Ovary (tissue), 9 donors: ENCODE measurements around the gene TEF. TPM values are rescaled to one million over a fixed set of nuclear protein-coding genes. Genes with fewer than 3 reads are reported as not detected.

Source experiments
- DNase-seq, 5 donors: peaks; one replicate each; pipeline ENCODE4 v3.0.0-alpha.2; 2019 to 2020
- H3K27ac ChIP-seq, 2 donors: fragments of 200-600 bp; one replicate each; pipeline versions ENCODE4 v1.5.1 to v1.8.0; 2019 to 2022
- H3K27me3 ChIP-seq: fragments of 200-600 bp; one replicate; pipeline ENCODE4 v1.8.0; 2022
- H3K36me3 ChIP-seq: fragments of 200-600 bp; sonication (generic); one replicate; pipeline ENCODE4 v1.5.1; 2019
- H3K4me1 ChIP-seq: one replicate; pipeline ENCODE4 v1.8.1; 2013; ENCODE audit warnings: mild to moderate bottlenecking, moderate library complexity; ENCODE audit not compliant: insufficient read depth
- H3K4me3 ChIP-seq: fragments of 200-600 bp; sonication (generic); one replicate; pipeline ENCODE4 v1.5.1; 2017
- H3K9me3 ChIP-seq, 2 donors: fragments of 200-600 bp in 1 of 2; sonication (generic) in 1 of 2; one replicate each; pipeline versions ENCODE4 v1.5.1 to v1.8.1; 2013 to 2019; ENCODE audit warnings: mild to moderate bottlenecking in 1 of 2, moderate library complexity in 1 of 2
- EP300 ChIP-seq: sonication (generic); formaldehyde crosslinking; IDR thresholded peaks from one replicate; pipeline ENCODE4 v1.6.1; 2017; ENCODE audit warnings: antibody characterized with exemption
- POLR2A ChIP-seq: fragments of 450-650 bp; IDR thresholded peaks from one replicate; pipeline ENCODE4 v1.6.1; 2017; ENCODE audit warnings: antibody characterized with exemption, mild to moderate bottlenecking, moderate library complexity
- WGBS, 3 donors: extraction: QIAGEN DNeasy Blood & Tissue Kit in 1 of 3; methylation state at CpG; one replicate each; pipeline versions ENCODE4 v1.1.5 to v1.1.7; 2013 to 2017; 5-methylcytosine and 5-hydroxymethylcytosine counted together
- intact Hi-C, 4 donors: fragments of 100-400 bp; cut with DNase I; formaldehyde crosslinking; loops; one replicate each; pipeline versions ENCODE4 v1.11.0 to v1.15.1; 2022 to 2023
- polyA plus RNA-seq, 2 donors: library from polyadenylated mRNA; stranded (reverse); fragments of 200-250 nt in 1 of 2; fragments of 350-450 nt in 1 of 2; fragmentation: Illumina TruSeq in 1 of 2; extraction: RNeasy Lipid Tissue Mini Kit (QIAGEN cat#74804) in 1 of 2; gene quantifications; one replicate each; pipeline ENCODE4 v1.2.3, GENCODE V29; 2013 to 2014
- total RNA-seq, 7 donors: library from RNA; depleted of rRNA in 2 of 7; stranded (reverse); fragments of >200 nt in 2 of 7; fragmentation: NEBNext Ultra II Directional in 3 of 7; extraction: Animal tissue kit (Norgen Biotek cat#: 25700) in 3 of 7; gene quantifications; one replicate each; pipeline versions ENCODE4 v1.1.0 to v1.2.4, GENCODE V29; 2016 to 2023
- TF ChIP-seq, protein P1 (sequence below), 3 donors: fragments of 450-650 bp in 2 of 3; fragments of 200-600 bp in 1 of 3; IDR thresholded peaks; one replicate each; pipeline versions ENCODE4 v1.5.1 to v1.8.0; 2016 to 2022; ENCODE audit warnings: antibody characterized with exemption in 3 of 3, mild to moderate bottlenecking in 1 of 3
- donor health status: DM: no; HTN: no; CAD: no; lungs with moderate emphysema.
- donor health status: DM: no; HTN: no; CAD: no.
- donor health status: Bipolar disorder and iron deficiency.
- donor health status: DM: yes; HTN: yes; CAD: no.
- donor health status: DM: no; HTN: no; CAD: no.
- donor health status: DM: yes; HTN: yes; CAD: no.

TEF gene
- total and polyA plus RNA-seq, 9 donors = 10.8 to 64.6 (median 42.8) TPM

DNA sequence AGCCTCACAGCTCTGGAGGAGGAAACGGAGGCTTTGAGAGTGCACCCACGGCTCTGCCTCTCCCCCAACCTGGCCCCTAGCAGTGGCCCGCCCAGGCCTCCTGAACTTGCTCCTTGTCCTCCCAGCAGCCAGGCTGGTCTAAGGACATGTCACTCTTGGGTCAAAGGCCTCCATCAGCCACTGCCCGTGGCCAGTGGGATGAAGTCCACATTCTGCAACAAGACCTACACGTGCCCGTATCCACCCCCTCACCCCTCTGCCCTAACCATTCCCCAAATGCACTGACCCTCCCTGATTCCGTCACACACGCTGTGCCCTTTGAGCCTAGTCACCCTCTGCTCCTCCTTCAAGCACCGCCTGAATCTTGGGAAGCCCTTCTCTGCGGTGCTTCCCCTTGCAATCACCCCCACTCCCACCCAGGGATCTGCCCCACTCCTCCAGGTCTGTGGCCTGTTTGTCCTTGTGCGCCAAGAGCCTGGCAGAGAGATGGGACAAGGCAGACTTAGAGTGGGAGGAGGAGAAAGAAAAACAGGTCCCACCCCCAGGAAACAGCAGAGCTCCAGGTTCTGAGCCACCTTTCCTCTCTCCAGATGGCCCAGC lies 37.5 kb upstream of the TEF start:
- DNase-seq = no peak
- H3K27ac ChIP-seq = no peak overlapping the region
- no peak overlapping the region for H3K4me3 ChIP-seq
- 69 to 76% (median 74%) methylated on average over 11 of the region's 11 CpGs for WGBS, 3 donors
- no peaks in the 10 kb centered on the region for H3K36me3 ChIP-seq
- H3K9me3 ChIP-seq = no peaks in the 10 kb centered on the region
- TF ChIP-seq EP300 (no peak), POLR2A (no peak)
- TF ChIP-seq, protein P1, sequence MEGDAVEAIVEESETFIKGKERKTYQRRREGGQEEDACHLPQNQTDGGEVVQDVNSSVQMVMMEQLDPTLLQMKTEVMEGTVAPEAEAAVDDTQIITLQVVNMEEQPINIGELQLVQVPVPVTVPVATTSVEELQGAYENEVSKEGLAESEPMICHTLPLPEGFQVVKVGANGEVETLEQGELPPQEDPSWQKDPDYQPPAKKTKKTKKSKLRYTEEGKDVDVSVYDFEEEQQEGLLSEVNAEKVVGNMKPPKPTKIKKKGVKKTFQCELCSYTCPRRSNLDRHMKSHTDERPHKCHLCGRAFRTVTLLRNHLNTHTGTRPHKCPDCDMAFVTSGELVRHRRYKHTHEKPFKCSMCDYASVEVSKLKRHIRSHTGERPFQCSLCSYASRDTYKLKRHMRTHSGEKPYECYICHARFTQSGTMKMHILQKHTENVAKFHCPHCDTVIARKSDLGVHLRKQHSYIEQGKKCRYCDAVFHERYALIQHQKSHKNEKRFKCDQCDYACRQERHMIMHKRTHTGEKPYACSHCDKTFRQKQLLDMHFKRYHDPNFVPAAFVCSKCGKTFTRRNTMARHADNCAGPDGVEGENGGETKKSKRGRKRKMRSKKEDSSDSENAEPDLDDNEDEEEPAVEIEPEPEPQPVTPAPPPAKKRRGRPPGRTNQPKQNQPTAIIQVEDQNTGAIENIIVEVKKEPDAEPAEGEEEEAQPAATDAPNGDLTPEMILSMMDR (IDR thresholded peaks at IDR 0.05) = no peak
- H3K4me1 ChIP-seq = no peaks in the 10 kb centered on the region
- intact Hi-C loops = loop anchor here in 1 of 4 donors (10.0 kb wide), 1 partner anchor 419 kb away; no protein-coding TSS in a partner anchor
- H3K27me3 ChIP-seq = no peaks in the 10 kb centered on the region

DNA sequence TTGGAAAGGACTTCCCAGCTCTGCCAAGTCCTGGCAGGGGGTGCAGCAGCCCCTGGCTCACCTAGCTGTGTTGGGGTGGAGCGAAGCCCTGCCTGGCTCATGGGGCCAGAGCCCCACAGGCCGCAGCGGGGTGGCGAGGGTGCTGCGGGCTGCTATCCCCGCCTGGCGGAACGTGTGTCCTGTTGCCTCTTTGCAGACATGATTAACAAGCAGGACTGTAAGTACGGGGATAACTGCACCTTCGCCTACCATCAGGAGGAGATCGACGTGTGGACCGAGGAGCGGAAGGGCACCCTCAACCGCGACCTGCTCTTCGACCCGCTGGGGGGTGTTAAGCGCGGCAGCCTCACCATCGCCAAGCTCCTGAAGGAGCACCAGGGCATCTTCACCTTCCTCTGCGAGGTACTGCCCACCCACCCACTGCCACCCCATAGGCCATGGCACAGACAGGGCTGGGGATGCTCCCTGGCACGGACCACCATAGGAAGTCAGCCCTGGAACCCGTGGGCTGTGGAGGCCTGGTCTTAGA lies 35.9 kb upstream of the TEF start:
- Histone ChIP-seq H3K9me3 (no peaks in the 10 kb centered on the region), H3K36me3 (no peaks in the 10 kb centered on the region), H3K27ac (no peak overlapping the region), H3K27me3 (no peaks in the 10 kb centered on the region), H3K4me3 (no peak overlapping the region), H3K4me1 (no peaks in the 10 kb centered on the region)
- 89 to 94% (median 92%) methylated on average over 22 to 24 of the region's 24 CpGs for WGBS, 3 donors
- intact Hi-C loops = loop anchor here in 1 of 4 donors (10.0 kb wide), 1 partner anchor 421 kb away; no protein-coding TSS in a partner anchor
- DNase-seq = no peak
- no peak for TF ChIP-seq POLR2A
- TF ChIP-seq, protein P1 (IDR thresholded peaks at IDR 0.05) = no peak
- no peak for TF ChIP-seq EP300

DNA sequence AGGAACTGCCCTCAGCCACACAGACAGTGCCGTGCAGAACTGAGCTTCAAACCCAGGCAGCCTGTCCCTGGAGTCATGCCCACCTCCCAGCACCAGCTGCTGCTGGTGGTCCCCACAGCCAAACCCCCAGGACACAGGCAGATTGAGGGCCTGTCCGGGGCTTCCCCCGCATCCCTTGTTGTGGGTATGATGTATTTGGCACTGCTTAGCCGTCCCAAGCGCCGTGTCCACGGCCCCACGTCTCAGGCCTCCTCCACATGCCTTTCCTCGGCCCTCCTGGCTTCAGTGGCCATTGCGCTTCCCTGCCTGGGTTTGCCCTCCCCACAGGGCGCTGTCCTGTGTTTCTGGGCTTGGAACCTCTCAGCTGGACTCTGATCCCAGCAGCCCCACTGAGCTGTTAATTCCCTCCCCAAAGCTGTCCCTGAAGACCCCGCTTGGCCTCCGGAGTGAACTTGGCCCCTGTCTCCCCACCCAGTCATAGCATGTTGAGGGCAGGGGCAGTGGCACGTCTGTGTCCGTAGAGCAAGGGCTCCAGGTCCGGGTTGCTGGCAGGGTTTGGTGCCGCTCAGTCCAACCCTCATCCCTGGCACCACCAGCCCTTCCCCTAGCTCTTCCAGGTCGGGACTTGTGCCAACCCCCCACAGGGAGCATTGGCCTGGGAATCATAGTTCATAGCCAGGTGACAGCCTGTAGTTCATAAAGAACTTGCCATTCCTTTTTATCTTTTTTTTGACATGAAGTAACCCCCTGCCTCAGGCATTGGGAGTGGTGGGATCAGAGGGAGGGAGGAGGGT lies 34.5 kb upstream of the TEF start:
- no peak for TF ChIP-seq POLR2A
- TF ChIP-seq EP300 = no peak
- no peak overlapping the region for H3K4me3 ChIP-seq
- WGBS, 3 donors = 81 to 87% (median 81%) methylated on average over 18 of the region's 18 CpGs
- no peaks in the 10 kb centered on the region for H3K27me3 ChIP-seq
- H3K27ac ChIP-seq = no peak overlapping the region
- H3K36me3 ChIP-seq = no peaks in the 10 kb centered on the region
- H3K4me1 ChIP-seq = no peaks in the 10 kb centered on the region
- DNase-seq = no peak
- H3K9me3 ChIP-seq = no peaks in the 10 kb centered on the region
- intact Hi-C loops = loop anchor here in 1 of 4 donors (10.0 kb wide), 1 partner anchor 422 kb away; no protein-coding TSS in a partner anchor

DNA sequence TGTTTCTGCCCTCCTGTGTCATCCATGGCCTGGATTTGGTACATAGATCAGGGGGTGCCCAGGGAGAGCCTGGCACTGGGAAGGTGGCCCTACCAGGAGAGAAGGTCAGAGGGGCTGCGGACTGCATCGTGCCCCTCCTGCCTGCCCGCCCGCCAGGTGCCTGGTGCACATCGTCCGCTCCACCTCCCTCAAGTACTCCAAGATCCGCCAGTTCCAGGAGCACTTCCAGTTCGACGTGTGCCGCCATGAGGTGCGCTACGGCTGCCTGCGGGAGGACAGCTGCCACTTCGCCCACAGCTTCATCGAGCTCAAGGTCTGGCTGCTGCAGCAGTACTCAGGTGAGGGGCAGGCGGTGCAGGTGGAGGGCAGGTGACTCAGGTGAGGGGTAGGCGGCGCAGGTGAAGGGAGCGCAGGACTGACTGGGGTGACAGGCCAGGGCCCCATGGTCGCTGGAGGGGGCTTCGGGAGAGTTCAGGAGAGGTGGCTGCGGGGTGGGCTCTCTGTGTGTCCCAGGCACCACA lies 32.7 kb upstream of the TEF start:
- Histone ChIP-seq H3K36me3 (no peaks in the 10 kb centered on the region), H3K27me3 (no peaks in the 10 kb centered on the region), H3K9me3 (no peaks in the 10 kb centered on the region), H3K4me3 (no peak overlapping the region), H3K27ac (no peak overlapping the region), H3K4me1 (no peaks in the 10 kb centered on the region)
- TF ChIP-seq, protein P1 (IDR thresholded peaks at IDR 0.05) = no peak
- TF ChIP-seq POLR2A = no peak
- no peak for TF ChIP-seq EP300
- DNase-seq = no peak
- intact Hi-C loops = loop anchor here in 1 of 4 donors (10.0 kb wide), 1 partner anchor 424 kb away; no protein-coding TSS in a partner anchor
- WGBS, 3 donors = 91 to 94% (median 92%) methylated on average over 22 of the region's 22 CpGs
